Neural cell (in vitro differentiated cells): ENCODE data around the gene ADAMTS8. TPM values are rescaled to one million over a fixed set of nuclear protein-coding genes. Genes with fewer than 3 reads are reported as not detected.

Experiments
- H2AFZ ChIP-seq: fragments of 200-600, 300-800 bp; sonication (generic), shearing (Covaris generic); 2 replicates; pipeline ENCODE4 v1.6.0; 2014; ENCODE audit warnings: low read depth, mild to moderate bottlenecking, antibody characterized with exemption, low read length, moderate library complexity
- H3F3A ChIP-seq: fragments of 200-600 bp; shearing (Covaris generic); 2 replicates; pipeline ENCODE4 v1.6.1; 2016; ENCODE audit warnings: mild to moderate bottlenecking, moderate library complexity, mixed read lengths, antibody characterized with exemption, low read length; ENCODE audit not compliant: insufficient read depth, poor library complexity, severe bottlenecking
- H3K27ac ChIP-seq: fragments of 200-600, 300-800 bp; sonication (generic), shearing (Covaris generic); 2 replicates; pipeline ENCODE4 v1.5.1; 2014; ENCODE audit warnings: mild to moderate bottlenecking, low read length, moderate library complexity
- H3K27me3 ChIP-seq: fragments of 300-800, 200-600 bp; sonication (generic), shearing (Covaris generic); 2 replicates; pipeline ENCODE4 v1.6.0; 2014; ENCODE audit warnings: mild to moderate bottlenecking, low read depth, low read length, moderate library complexity; ENCODE audit not compliant: insufficient read depth
- H3K36me3 ChIP-seq: fragments of 300-800, 200-600 bp; sonication (generic), shearing (Covaris generic); 2 replicates; pipeline ENCODE4 v1.5.1; 2014; ENCODE audit warnings: mild to moderate bottlenecking, antibody characterized with exemption, low read length, moderate library complexity; ENCODE audit not compliant: insufficient read depth
- H3K4me2 ChIP-seq: fragments of 300-800, 200-600 bp; sonication (generic), shearing (Covaris generic); 2 replicates; pipeline ENCODE4 v1.6.0; 2014; ENCODE audit warnings: mild to moderate bottlenecking, low read length
- H3K4me3 ChIP-seq: fragments of 300-800, 200-600 bp; sonication (generic), shearing (Covaris generic); 2 replicates; pipeline ENCODE4 v1.5.1; 2014; ENCODE audit warnings: mild to moderate bottlenecking, low read length, moderate library complexity
- H3K79me2 ChIP-seq: fragments of 200-600 bp; shearing (Covaris generic); replicated peaks from 2 replicates; pipeline ENCODE4 v1.6.0; 2014; ENCODE audit warnings: mild to moderate bottlenecking, low read length, moderate library complexity; ENCODE audit not compliant: insufficient read depth
- H3K9ac ChIP-seq: fragments of 300-800, 200-600 bp; sonication (generic), shearing (Covaris generic); 2 replicates; pipeline ENCODE4 v1.6.1; 2016; ENCODE audit warnings: mild to moderate bottlenecking, low read length, mixed read lengths
- H3K9me2 ChIP-seq: fragments of 200-600 bp; shearing (Covaris generic); 2 replicates; pipeline ENCODE4 v1.6.1; 2016; ENCODE audit warnings: mild to moderate bottlenecking, low read length, mixed read lengths; ENCODE audit not compliant: insufficient read depth
- H3K9me3 ChIP-seq: fragments of 200-600, 300-800 bp; sonication (generic), shearing (Covaris generic); 2 replicates; pipeline ENCODE4 v1.6.1; 2016; ENCODE audit warnings: mild to moderate bottlenecking, mixed run types, low read length, moderate library complexity, mixed read lengths
- H4K20me1 ChIP-seq: fragments of 200-600 bp; shearing (Covaris generic); 2 replicates; pipeline ENCODE4 v1.6.1; 2016; ENCODE audit warnings: mild to moderate bottlenecking, mixed run types; ENCODE audit not compliant: insufficient read depth
- EP300 ChIP-seq: fragments of 450-650 bp; conservative IDR thresholded peaks from 2 replicates; pipeline ENCODE4 v1.6.1; 2014; ENCODE audit warnings: antibody characterized with exemption, mild to moderate bottlenecking, moderate library complexity; ENCODE audit not compliant: poor library complexity, severe bottlenecking
- EZH2 ChIP-seq: fragments of 200-600, 300-800 bp; shearing (Covaris generic), sonication (generic); IDR thresholded peaks from 2 replicates; pipeline ENCODE4 v1.6.1; 2014; ENCODE audit warnings: antibody characterized with exemption, low read length, borderline replicate concordance, mild to moderate bottlenecking; ENCODE audit not compliant: insufficient read depth, poor library complexity, severe bottlenecking
- MXI1 ChIP-seq: fragments of 450-650 bp; conservative IDR thresholded peaks from 2 replicates; pipeline ENCODE4 v1.6.1; 2014; ENCODE audit warnings: antibody characterized with exemption, mild to moderate bottlenecking; ENCODE audit not compliant: poor library complexity, severe bottlenecking
- POLR2AphosphoS5 ChIP-seq: IDR thresholded peaks from 2 replicates; pipeline ENCODE4 v1.6.1; 2012
- RAD21 ChIP-seq: fragments of 450-650 bp; conservative IDR thresholded peaks from 2 replicates; pipeline ENCODE4 v1.6.1; 2014; ENCODE audit warnings: antibody characterized with exemption, mild to moderate bottlenecking, moderate library complexity
- REST ChIP-seq: IDR thresholded peaks from 2 replicates; pipeline ENCODE4 v1.6.1; 2012; ENCODE audit warnings: borderline replicate concordance
- SMC3 ChIP-seq: fragments of 450-650 bp; conservative IDR thresholded peaks from 2 replicates; pipeline ENCODE4 v1.6.1; 2014; ENCODE audit warnings: antibody characterized with exemption, mild to moderate bottlenecking, moderate library complexity; ENCODE audit not compliant: poor library complexity
- TAF1 ChIP-seq: IDR thresholded peaks from 2 replicates; pipeline ENCODE4 v1.6.1; 2012; ENCODE audit warnings: low read depth
- polyA plus RNA-seq: library from polyadenylated mRNA; depleted of rRNA; stranded (reverse); fragments of >200 nt; gene quantifications from 2 replicates; pipeline ENCODE4 v1.2.3, GENCODE V29; 2014
- TF ChIP-seq, protein P1 (sequence below): fragments of 450-650 bp; IDR thresholded peaks from 2 replicates; pipeline ENCODE4 v1.5.1; 2014; ENCODE audit warnings: antibody characterized with exemption, mild to moderate bottlenecking, moderate library complexity; ENCODE audit not compliant: poor library complexity, severe bottlenecking

The ADAMTS8 gene
- polyA plus RNA-seq, 1 donor from 2014 or later: 0.94 TPM

DNA sequence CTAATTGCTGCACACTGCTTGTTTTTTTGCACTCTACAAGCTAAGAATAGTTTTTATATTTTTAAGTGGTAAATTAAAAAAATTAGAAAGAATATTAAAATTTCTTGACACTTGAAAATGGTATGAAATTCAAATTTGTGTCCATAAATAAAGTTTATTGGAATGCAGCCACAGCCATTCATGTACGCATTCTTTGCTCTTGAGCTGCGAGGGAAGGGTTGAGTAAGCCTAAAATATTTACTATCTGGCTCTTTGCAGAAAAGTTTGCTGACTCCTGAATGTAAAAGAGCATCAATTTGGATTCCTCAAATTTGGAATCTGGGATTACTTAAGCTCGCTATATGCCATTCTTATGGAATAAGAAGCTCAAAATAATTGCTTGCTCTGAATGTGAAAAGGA lies 3.4 kb upstream of the ADAMTS8 start:
- Histone ChIP-seq H4K20me1 (no peaks in the 10 kb centered on the region), H3F3A (no peaks in the 10 kb centered on the region), H3K4me2 (no peak overlapping the region), H3K27ac (no peak overlapping the region), H3K27me3 (peaks cover 38% of the 10 kb centered on the region), H3K79me2 (no peaks in the 10 kb centered on the region), H2AFZ (no peak overlapping the region), H3K9me3 (no peaks in the 10 kb centered on the region), H3K9me2 (no peaks in the 10 kb centered on the region), H3K9ac (no peak overlapping the region), H3K36me3 (no peaks in the 10 kb centered on the region), H3K4me3 (no peak overlapping the region)
- no peak for TF ChIP-seq EP300
- no peak for TF ChIP-seq EZH2
- no peak for TF ChIP-seq POLR2AphosphoS5
- no peak for TF ChIP-seq RAD21
- no peak for TF ChIP-seq REST
- TF ChIP-seq SMC3: no peak
- TF ChIP-seq TAF1: no peak
- TF ChIP-seq, protein P1, sequence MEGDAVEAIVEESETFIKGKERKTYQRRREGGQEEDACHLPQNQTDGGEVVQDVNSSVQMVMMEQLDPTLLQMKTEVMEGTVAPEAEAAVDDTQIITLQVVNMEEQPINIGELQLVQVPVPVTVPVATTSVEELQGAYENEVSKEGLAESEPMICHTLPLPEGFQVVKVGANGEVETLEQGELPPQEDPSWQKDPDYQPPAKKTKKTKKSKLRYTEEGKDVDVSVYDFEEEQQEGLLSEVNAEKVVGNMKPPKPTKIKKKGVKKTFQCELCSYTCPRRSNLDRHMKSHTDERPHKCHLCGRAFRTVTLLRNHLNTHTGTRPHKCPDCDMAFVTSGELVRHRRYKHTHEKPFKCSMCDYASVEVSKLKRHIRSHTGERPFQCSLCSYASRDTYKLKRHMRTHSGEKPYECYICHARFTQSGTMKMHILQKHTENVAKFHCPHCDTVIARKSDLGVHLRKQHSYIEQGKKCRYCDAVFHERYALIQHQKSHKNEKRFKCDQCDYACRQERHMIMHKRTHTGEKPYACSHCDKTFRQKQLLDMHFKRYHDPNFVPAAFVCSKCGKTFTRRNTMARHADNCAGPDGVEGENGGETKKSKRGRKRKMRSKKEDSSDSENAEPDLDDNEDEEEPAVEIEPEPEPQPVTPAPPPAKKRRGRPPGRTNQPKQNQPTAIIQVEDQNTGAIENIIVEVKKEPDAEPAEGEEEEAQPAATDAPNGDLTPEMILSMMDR: no peak
- TF ChIP-seq MXI1: no peak

GRCh38 chr11:130431331-130431773 lies 2.9 kb upstream of the ADAMTS8 start:
- H3K4me3 ChIP-seq: no peak overlapping the region
- H3K9me2 ChIP-seq: no peaks in the 10 kb centered on the region
- no peak overlapping the region for H2AFZ ChIP-seq

More at GRCh38 chr11:130431331-130431773, 2.9 kb upstream of the ADAMTS8 start:
- Histone ChIP-seq H3K4me2 (no peak overlapping the region), H3K27ac (no peak overlapping the region), H3F3A (no peaks in the 10 kb centered on the region), H4K20me1 (no peaks in the 10 kb centered on the region), H3K9me3 (no peaks in the 10 kb centered on the region), H3K27me3 (peaks cover 42% of the 10 kb centered on the region), H3K79me2 (no peaks in the 10 kb centered on the region), H3K9ac (no peak overlapping the region), H3K36me3 (no peaks in the 10 kb centered on the region)
- TF ChIP-seq POLR2AphosphoS5: no peak
- peak; percentile 92 for TF ChIP-seq RAD21
- TF ChIP-seq, protein P1: peak; percentile 84
- TF ChIP-seq SMC3: peak; percentile 88
- no peak for TF ChIP-seq REST
